ENCODE data around the gene DOK3.

DOK3 gene

DNA sequence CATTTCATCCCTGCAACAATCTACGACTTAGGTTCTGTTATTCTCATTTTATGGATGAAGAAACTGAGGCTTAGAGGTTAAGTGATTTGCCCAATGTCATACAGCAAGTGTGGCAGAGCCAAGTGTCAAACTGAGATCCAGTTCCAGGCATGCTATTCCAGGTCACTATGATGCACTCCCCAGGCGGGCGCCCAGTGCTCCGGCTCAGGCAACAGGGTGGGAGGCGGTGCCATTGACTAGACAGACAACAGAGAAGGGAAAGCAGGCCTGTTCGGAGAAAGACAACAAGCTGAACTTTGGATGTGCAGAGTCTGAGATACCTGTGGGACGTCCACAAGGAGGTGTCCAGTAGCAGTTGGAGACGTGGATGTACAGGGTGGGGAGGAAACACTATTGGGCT is 18.0 kb upstream of the DOK3 start:
- DNase-seq (ENCODE audit: extremely low read depth, low read depth): no peak
- TF ChIP-seq, protein P1, sequence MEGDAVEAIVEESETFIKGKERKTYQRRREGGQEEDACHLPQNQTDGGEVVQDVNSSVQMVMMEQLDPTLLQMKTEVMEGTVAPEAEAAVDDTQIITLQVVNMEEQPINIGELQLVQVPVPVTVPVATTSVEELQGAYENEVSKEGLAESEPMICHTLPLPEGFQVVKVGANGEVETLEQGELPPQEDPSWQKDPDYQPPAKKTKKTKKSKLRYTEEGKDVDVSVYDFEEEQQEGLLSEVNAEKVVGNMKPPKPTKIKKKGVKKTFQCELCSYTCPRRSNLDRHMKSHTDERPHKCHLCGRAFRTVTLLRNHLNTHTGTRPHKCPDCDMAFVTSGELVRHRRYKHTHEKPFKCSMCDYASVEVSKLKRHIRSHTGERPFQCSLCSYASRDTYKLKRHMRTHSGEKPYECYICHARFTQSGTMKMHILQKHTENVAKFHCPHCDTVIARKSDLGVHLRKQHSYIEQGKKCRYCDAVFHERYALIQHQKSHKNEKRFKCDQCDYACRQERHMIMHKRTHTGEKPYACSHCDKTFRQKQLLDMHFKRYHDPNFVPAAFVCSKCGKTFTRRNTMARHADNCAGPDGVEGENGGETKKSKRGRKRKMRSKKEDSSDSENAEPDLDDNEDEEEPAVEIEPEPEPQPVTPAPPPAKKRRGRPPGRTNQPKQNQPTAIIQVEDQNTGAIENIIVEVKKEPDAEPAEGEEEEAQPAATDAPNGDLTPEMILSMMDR (IDR thresholded peaks at IDR 0.05; ENCODE audit: low read depth, low read length): no peak

DNA sequence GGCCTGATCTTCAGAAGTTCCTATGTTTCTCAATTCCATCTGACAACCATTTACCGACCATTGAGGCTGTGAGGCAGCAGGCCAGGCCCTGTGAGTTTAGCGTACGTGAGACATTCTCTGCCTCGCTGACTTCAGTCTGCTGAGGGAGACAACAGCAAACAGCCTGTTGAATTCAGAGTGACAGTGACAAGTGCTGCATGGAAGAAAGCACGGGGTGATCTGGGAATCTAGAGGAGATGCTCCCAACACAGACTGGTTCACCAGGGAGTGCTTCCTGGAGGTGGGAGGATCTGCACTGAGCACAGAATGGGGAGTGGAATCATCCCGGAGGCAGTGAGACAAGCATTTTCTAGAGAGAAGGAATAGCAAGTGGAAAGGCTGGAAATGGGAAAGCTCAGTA is 17.2 kb upstream of the DOK3 start:
- TF ChIP-seq, protein P1 (IDR thresholded peaks at IDR 0.05; ENCODE audit: low read depth, low read length): no peak
- DNase-seq (ENCODE audit: extremely low read depth, low read depth): no peak

DNA sequence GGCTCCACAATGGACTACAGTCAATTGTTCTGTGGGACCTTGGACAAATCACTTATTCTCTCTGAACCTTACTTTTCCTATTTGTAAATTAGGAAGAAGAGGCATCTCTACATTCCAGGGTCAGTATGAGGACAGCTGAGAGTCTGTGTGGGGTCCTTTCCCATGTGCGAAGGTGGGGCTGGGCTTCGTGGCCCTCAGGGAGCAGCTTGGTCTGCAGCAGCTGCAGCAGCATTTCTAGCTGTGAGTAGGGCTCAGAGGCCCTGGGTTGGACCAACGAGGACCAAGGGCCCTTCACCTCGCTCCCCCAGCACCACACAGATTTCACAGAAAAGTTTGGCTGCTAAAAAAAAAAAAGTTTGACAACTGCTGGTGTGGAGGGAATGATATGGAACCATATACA is 16.6 kb upstream of the DOK3 start:
- DNase-seq (ENCODE audit: extremely low read depth, low read depth): no peak
- TF ChIP-seq, protein P1 (IDR thresholded peaks at IDR 0.05; ENCODE audit: low read depth, low read length): no peak

DNA sequence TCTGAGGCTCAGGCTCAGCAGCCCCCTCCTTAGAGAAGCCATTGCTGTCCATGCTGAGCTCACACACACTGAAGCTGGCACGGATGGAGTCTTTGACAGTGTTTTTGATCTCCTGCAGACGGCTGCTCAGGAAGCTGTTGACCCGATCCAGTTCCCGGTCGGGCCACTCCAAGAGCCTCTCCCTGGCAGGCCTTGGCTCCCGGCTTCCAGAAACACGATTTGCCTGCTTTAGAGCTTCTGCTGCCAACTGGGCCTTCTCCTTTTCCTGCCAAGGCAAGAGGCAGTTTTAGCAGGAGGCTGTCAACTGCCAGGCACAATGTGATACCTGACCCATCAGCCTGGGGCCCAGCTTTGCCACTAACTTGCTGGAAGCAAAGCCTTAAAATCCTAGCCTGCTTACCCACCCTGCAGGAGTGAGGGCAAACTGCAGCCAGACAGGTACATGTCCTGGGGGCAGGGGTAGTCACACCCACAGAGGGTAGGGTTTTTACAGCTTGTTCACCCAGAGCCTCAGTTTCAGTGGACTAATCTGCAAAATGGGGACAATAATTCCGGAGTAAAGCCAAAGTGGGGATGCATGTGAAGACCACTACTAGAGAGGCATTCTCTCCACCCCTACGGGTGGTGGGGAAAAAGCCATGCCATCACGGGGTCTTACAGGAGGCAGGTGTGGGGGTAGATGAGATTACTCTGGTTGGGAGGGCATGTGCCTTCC is 15.5 kb upstream of the DOK3 start:
- no peak for DNase-seq (ENCODE audit: extremely low read depth, low read depth)
- TF ChIP-seq, protein P1 (IDR thresholded peaks at IDR 0.05; ENCODE audit: low read depth, low read length): no peak

DNA sequence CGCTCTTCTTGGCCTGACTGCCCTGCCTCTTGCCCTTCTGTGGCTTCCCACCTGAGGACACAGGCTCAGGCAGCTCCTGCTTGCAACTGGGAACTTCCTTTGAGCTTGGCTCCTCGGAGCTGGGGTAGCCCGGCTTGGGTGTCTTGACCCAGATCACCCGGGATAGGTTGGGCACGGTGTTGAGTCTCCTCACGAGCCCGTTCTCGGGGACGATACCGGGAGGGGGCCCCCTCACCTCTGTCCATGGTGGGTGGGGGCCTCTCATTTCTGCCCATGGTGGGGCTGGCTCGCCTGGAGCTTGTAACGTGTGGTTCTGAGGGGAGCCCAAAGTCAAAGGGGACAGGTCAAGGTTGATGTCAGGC is 14.9 kb upstream of the DOK3 start:
- no peak for DNase-seq (ENCODE audit: extremely low read depth, low read depth)

GRCh38 chr5:177523711-177524538 is 14.3 kb upstream of the DOK3 start:
- TF ChIP-seq, protein P1 (IDR thresholded peaks at IDR 0.05; ENCODE audit: low read depth, low read length): no peak
- DNase-seq (ENCODE audit: extremely low read depth, low read depth): no peak

More for the DNA sequence above, 14.9 kb upstream of the DOK3 start:
- TF ChIP-seq, protein P1 (IDR thresholded peaks at IDR 0.05; ENCODE audit: low read depth, low read length): no peak

DNA sequence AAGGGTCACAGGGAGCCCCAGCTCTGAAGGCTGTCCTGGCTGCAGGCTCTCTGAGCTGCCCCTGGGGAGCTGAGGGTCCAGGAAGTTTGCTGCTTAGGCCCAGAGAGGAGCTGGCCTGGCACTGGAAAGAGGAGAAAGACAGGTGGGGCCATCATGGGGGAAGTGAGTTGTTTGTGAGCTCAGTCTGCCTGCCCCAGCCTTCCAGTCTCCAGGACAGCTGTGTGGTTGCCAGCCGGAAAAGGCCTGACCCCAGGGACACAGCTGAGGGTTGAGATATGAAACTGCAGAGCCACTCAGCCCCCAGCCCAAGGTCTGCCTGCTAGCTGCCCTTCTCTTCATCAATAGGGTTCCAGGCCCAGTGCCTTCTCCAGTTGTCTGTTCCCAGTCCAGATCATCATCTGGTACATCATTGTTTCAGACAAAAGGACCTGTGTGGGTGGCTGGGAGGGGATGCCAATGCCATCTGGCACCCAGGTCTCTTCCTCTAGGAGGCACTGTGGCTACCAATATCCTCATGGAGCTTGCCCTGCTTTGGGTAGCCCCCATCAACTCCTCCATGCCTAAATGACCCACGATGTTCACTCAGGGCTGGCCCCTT is 11.4 kb upstream of the DOK3 start:
- TF ChIP-seq, protein P1 (IDR thresholded peaks at IDR 0.05; ENCODE audit: low read depth, low read length): no peak; the same call in 1 of the 2 replicates
- no peak for DNase-seq (ENCODE audit: extremely low read depth, low read depth)
